ENCODE results near the gene FABP3.
A peak's percentile ranks its signal among the peaks of the same experiment; 100 is the strongest.
"Not testable (repeated sequence)": the region's sequence is repeated elsewhere in the genome, so short reads cannot be mapped to it uniquely, and the experiment has no call there.

Gene FABP3

DNA sequence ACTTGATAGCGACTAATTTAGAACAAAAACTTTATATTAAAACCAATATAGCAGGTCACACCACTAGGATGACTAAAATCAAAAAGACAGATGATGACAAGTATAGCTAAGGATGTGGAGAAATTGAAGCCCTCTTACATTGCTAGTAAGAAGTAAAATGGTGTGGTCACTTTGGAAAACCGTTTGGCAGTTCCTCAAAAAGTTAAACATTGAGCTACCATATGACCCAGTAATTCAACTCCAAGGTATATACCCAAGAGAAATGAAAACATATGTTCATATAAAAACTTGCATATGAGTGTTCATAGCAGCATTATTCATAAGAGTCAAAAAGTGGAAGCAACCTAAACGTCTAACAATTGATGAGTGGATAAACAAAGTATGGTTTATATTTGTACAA is 27.1 kb upstream of the FABP3 start:
- H3K27ac ChIP-seq (ENCODE audit: insufficient read depth, low read depth, low read length, poor library complexity, severe bottlenecking), result no peak overlapping the region
- H3K27me3 ChIP-seq (ENCODE audit: control insufficient read depth, insufficient read depth, low read length, poor library complexity, severe bottlenecking), result peaks cover 7% of the 10 kb centered on the region
- WGBS, 2 experiments, result 93 to 95% methylated on average over 2 of the region's 3 CpGs
- H3K9me3 ChIP-seq (ENCODE audit: control insufficient read depth, low read length), result no peaks in the 10 kb centered on the region
- H3K4me3 ChIP-seq (ENCODE audit: insufficient read depth, low read depth, low read length), result no peak overlapping the region
- no peaks in the 10 kb centered on the region for H3K4me1 ChIP-seq (ENCODE audit: control insufficient read depth, insufficient read depth, low read length)
- no peaks in the 10 kb centered on the region for H3K36me3 ChIP-seq (ENCODE audit: control insufficient read depth, insufficient read depth, low read length)

DNA sequence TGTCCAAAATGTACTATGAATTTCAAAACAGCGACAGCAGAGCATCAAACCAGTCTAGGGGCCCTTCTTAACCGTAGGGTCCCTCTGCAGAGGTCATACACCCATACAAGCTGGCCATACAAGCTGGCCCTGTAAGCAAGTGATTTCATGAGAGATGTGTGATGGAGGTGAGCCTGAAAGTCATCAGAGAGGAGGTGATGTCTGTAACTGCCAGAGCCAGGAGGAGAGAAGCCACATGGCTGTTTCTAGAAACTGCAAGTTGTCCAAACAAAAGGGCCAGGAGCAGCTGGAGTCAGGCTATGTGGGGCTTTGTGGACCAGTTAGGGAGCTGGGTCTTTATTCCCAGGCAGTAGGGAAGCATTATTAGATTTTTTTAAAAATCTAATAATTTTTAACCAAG is 25.4 kb upstream of the FABP3 start:
- Histone ChIP-seq H3K9me3 (ENCODE audit: control insufficient read depth, low read length) (no peaks in the 10 kb centered on the region), H3K4me3 (ENCODE audit: insufficient read depth, low read depth, low read length) (no peak overlapping the region), H3K27ac (ENCODE audit: insufficient read depth, low read depth, low read length, poor library complexity, severe bottlenecking) (no peak overlapping the region), H3K4me1 (ENCODE audit: control insufficient read depth, insufficient read depth, low read length) (no peaks in the 10 kb centered on the region), H3K27me3 (ENCODE audit: control insufficient read depth, insufficient read depth, low read length, poor library complexity, severe bottlenecking) (peaks cover 16% of the 10 kb centered on the region), H3K36me3 (ENCODE audit: control insufficient read depth, insufficient read depth, low read length) (no peaks in the 10 kb centered on the region)
- 89 to 92% methylated on average over 2 of the region's 2 CpGs for WGBS, 2 experiments

GRCh38 chr1:31397360-31398095 is 24.7 kb upstream of the FABP3 start:
- H3K27me3 ChIP-seq (ENCODE audit: control insufficient read depth, insufficient read depth, low read length, poor library complexity, severe bottlenecking), result peaks cover 16% of the 10 kb centered on the region
- 86 to 90% methylated on average over 4 of the region's 4 CpGs for WGBS, 2 experiments
- H3K9me3 ChIP-seq (ENCODE audit: control insufficient read depth, low read length), result no peaks in the 10 kb centered on the region
- H3K36me3 ChIP-seq (ENCODE audit: control insufficient read depth, insufficient read depth, low read length), result no peaks in the 10 kb centered on the region
- no peaks in the 10 kb centered on the region for H3K4me1 ChIP-seq (ENCODE audit: control insufficient read depth, insufficient read depth, low read length)
- H3K27ac ChIP-seq (ENCODE audit: insufficient read depth, low read depth, low read length, poor library complexity, severe bottlenecking), result no peak overlapping the region
- H3K4me3 ChIP-seq (ENCODE audit: insufficient read depth, low read depth, low read length), result no peak overlapping the region

DNA sequence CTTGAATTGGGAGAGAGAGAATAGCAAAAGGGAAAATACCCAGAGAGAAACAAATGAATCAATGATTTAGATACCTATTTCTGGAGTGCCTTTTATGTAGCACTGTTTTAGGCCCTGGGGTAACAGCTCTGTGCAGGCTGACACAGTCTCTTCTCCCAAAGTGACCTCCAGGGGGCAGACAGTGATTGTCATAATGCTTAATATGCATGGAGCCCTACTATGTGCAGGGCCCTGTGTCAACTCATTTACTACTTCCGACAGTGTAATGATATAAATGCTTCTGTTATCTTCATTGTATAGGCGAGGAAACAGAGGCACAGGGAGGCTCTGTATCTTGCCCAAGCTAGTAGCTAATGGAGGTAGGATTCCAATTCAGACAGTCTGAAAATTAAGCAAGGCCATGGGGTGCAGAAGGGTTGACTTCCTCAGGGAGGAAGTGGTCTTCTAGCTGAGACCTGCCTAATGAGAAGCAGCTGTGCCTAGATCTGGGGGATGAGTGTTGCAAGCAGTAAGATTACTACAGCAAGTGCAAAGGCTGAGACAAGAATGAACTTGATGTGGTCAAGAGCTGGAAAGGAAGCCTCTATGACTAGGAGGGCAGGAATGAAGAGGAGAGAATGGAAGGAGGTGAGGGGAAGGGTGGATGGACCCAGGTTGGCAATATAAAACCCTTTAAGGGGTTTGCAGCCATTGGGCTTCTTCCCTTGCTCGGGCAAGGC is 23.9 kb upstream of the FABP3 start:
- Histone ChIP-seq H3K4me3 (ENCODE audit: insufficient read depth, low read depth, low read length) (no peak overlapping the region), H3K27me3 (ENCODE audit: control insufficient read depth, insufficient read depth, low read length, poor library complexity, severe bottlenecking) (peaks cover 16% of the 10 kb centered on the region), H3K36me3 (ENCODE audit: control insufficient read depth, insufficient read depth, low read length) (no peaks in the 10 kb centered on the region), H3K4me1 (ENCODE audit: control insufficient read depth, insufficient read depth, low read length) (no peaks in the 10 kb centered on the region), H3K9me3 (ENCODE audit: control insufficient read depth, low read length) (no peaks in the 10 kb centered on the region), H3K27ac (ENCODE audit: insufficient read depth, low read depth, low read length, poor library complexity, severe bottlenecking) (no peak overlapping the region)
- 87 to 93% methylated on average over 3 of the region's 3 CpGs for WGBS, 2 experiments

- peaks cover 16% of the 10 kb centered on the region for H3K27me3 ChIP-seq (ENCODE audit: control insufficient read depth, insufficient read depth, low read length, poor library complexity, severe bottlenecking)
- no peak overlapping the region for H3K27ac ChIP-seq (ENCODE audit: insufficient read depth, low read depth, low read length, poor library complexity, severe bottlenecking)
- no peaks in the 10 kb centered on the region for H3K4me1 ChIP-seq (ENCODE audit: control insufficient read depth, insufficient read depth, low read length)
- no peaks in the 10 kb centered on the region for H3K36me3 ChIP-seq (ENCODE audit: control insufficient read depth, insufficient read depth, low read length)
- H3K9me3 ChIP-seq (ENCODE audit: control insufficient read depth, low read length), result no peaks in the 10 kb centered on the region
- H3K4me3 ChIP-seq (ENCODE audit: insufficient read depth, low read depth, low read length), result peak overlapping the region; percentile 37
- WGBS, 2 experiments, result 4 to 5% methylated on average over 36 of the region's 36 CpGs
Observed at GRCh38 chr1:31394584-31395193, 21.8 kb upstream of the FABP3 start.

DNA sequence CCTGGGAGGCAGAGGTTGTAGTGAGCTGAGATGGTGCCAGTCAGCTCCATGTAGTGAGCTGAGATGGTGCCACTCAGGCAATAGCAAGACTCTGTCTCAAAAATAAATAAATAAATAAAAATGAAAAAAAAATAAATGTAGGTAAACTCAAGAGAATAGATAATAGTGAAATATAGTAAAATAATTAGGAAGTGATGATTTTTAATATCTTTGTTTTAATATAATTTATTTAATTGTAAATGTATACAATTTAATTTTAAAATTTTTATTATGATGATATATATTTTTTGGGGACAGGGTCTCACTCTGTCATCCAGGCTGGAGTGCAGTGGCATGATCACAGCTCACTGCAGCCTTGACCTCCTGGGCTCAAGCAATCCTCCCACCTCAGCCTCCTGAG is 20.6 kb upstream of the FABP3 start:
- H3K9me3 ChIP-seq (ENCODE audit: control insufficient read depth, low read length), result no peaks in the 10 kb centered on the region
- no peaks in the 10 kb centered on the region for H3K4me1 ChIP-seq (ENCODE audit: control insufficient read depth, insufficient read depth, low read length)
- peaks cover 16% of the 10 kb centered on the region for H3K27me3 ChIP-seq (ENCODE audit: control insufficient read depth, insufficient read depth, low read length, poor library complexity, severe bottlenecking)
- no peaks in the 10 kb centered on the region for H3K36me3 ChIP-seq (ENCODE audit: control insufficient read depth, insufficient read depth, low read length)
- H3K4me3 ChIP-seq (ENCODE audit: insufficient read depth, low read depth, low read length), result no peak overlapping the region
- H3K27ac ChIP-seq (ENCODE audit: insufficient read depth, low read depth, low read length, poor library complexity, severe bottlenecking), result no peak overlapping the region

- Histone ChIP-seq H3K36me3 (ENCODE audit: control insufficient read depth, insufficient read depth, low read length) (no peaks in the 10 kb centered on the region), H3K4me1 (ENCODE audit: control insufficient read depth, insufficient read depth, low read length) (no peaks in the 10 kb centered on the region), H3K4me3 (ENCODE audit: insufficient read depth, low read depth, low read length) (no peak overlapping the region), H3K27ac (ENCODE audit: insufficient read depth, low read depth, low read length, poor library complexity, severe bottlenecking) (no peak overlapping the region), H3K9me3 (ENCODE audit: control insufficient read depth, low read length) (no peaks in the 10 kb centered on the region), H3K27me3 (ENCODE audit: control insufficient read depth, insufficient read depth, low read length, poor library complexity, severe bottlenecking) (peaks cover 9% of the 10 kb centered on the region)
- 88 to 90% methylated on average over 7 of the region's 7 CpGs for WGBS, 2 experiments
Observed at GRCh38 chr1:31390071-31390470, 17.2 kb upstream of the FABP3 start.

GRCh38 chr1:31389616-31390015 is 16.7 kb upstream of the FABP3 start:
- no peak overlapping the region for H3K4me3 ChIP-seq (ENCODE audit: insufficient read depth, low read depth, low read length)
- no peaks in the 10 kb centered on the region for H3K36me3 ChIP-seq (ENCODE audit: control insufficient read depth, insufficient read depth, low read length)
- whole genome bisulfite sequencing, 2 experiments, result 95 to 97% methylated on average over 4 to 7 of the region's 7 CpGs
- H3K9me3 ChIP-seq (ENCODE audit: control insufficient read depth, low read length), result no peaks in the 10 kb centered on the region
- H3K27ac ChIP-seq (ENCODE audit: insufficient read depth, low read depth, low read length, poor library complexity, severe bottlenecking), result no peak overlapping the region
- H3K27me3 ChIP-seq (ENCODE audit: control insufficient read depth, insufficient read depth, low read length, poor library complexity, severe bottlenecking), result peaks cover 6% of the 10 kb centered on the region
- no peaks in the 10 kb centered on the region for H3K4me1 ChIP-seq (ENCODE audit: control insufficient read depth, insufficient read depth, low read length)

DNA sequence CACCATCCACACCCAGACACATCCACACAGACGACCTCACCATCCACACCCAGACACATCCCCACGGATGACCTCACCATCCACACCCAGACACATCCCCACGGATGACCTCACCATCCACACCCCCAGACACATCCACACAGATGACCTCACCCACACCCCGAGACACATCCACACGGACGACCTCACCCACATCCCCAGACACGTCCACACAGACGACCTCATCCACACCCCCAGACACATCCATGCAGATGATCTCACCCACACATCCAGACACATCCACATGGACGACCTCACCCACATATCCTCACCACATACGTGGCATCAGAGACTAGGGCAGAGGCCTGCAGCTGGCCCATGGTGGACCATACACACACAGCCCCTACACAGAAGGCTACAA is 14.7 kb upstream of the FABP3 start:
- Histone ChIP-seq H3K4me3 (ENCODE audit: insufficient read depth, low read depth, low read length) (no peak overlapping the region), H3K27me3 (ENCODE audit: control insufficient read depth, insufficient read depth, low read length, poor library complexity, severe bottlenecking) (no peaks in the 10 kb centered on the region), H3K27ac (ENCODE audit: insufficient read depth, low read depth, low read length, poor library complexity, severe bottlenecking) (no peak overlapping the region), H3K9me3 (ENCODE audit: control insufficient read depth, low read length) (no peaks in the 10 kb centered on the region), H3K36me3 (ENCODE audit: control insufficient read depth, insufficient read depth, low read length) (no peaks in the 10 kb centered on the region), H3K4me1 (ENCODE audit: control insufficient read depth, insufficient read depth, low read length) (no peaks in the 10 kb centered on the region)
- 91% methylated on average over 10 of the region's 10 CpGs for WGBS, 2 experiments

GRCh38 chr1:31386576-31387243 is 13.8 kb upstream of the FABP3 start:
- WGBS, 2 experiments, result 77 to 83% methylated on average over 8 of the region's 8 CpGs
- not testable (repeated sequence) for H3K4me1 ChIP-seq (ENCODE audit: control insufficient read depth, insufficient read depth, low read length); H3K27ac ChIP-seq (ENCODE audit: insufficient read depth, low read depth, low read length, poor library complexity, severe bottlenecking); H3K36me3 ChIP-seq (ENCODE audit: control insufficient read depth, insufficient read depth, low read length); H3K27me3 ChIP-seq (ENCODE audit: control insufficient read depth, insufficient read depth, low read length, poor library complexity, severe bottlenecking); H3K4me3 ChIP-seq (ENCODE audit: insufficient read depth, low read depth, low read length); H3K9me3 ChIP-seq (ENCODE audit: control insufficient read depth, low read length)

All from ectodermal cell (in vitro differentiated cells).